IPS-18a (cell line): Measurements from ENCODE around the gene TERB2.
"Not testable (repeated sequence)": the region's sequence is repeated elsewhere in the genome, so short reads cannot be mapped to it uniquely, and the experiment has no call there.

Source experiments
- H3K27ac ChIP-seq: one replicate; pipeline ENCODE4 v1.5.1; 2013; ENCODE audit warnings: low read length
- H3K27me3 ChIP-seq: one replicate; pipeline ENCODE4 v1.6.1; 2013; ENCODE audit warnings: mild to moderate bottlenecking, low read length; ENCODE audit not compliant: control insufficient read depth, insufficient read depth
- H3K36me3 ChIP-seq: one replicate; pipeline ENCODE4 v1.6.1; 2013; ENCODE audit warnings: low read depth, low read length; ENCODE audit not compliant: control insufficient read depth
- H3K4me1 ChIP-seq: one replicate; pipeline ENCODE4 v1.6.1; 2013; ENCODE audit warnings: low read depth, low read length; ENCODE audit not compliant: control insufficient read depth
- H3K4me3 ChIP-seq: one replicate; pipeline ENCODE4 v1.5.1; 2013; ENCODE audit warnings: low read length
- H3K9ac ChIP-seq: one replicate; pipeline ENCODE4 v1.6.1; 2013; ENCODE audit warnings: mild to moderate bottlenecking, low read length, moderate library complexity
- H3K9me3 ChIP-seq: one replicate; pipeline ENCODE4 v1.6.1; 2013; ENCODE audit warnings: low read depth, low read length; ENCODE audit not compliant: control insufficient read depth

TERB2 gene

GRCh38 chr15:45004590-45005175 is 48.2 kb downstream of the TERB2 start:
- H3K4me1 ChIP-seq, H3K36me3 ChIP-seq, H3K27ac ChIP-seq, H3K4me3 ChIP-seq, H3K9me3 ChIP-seq, H3K9ac ChIP-seq, H3K27me3 ChIP-seq: not testable (repeated sequence)

GRCh38 chr15:45009046-45009445 is 52.6 kb downstream of the TERB2 start:
- no peaks in the 10 kb centered on the region for H3K4me1 ChIP-seq
- no peaks in the 10 kb centered on the region for H3K9me3 ChIP-seq
- no peaks in the 10 kb centered on the region for H3K27me3 ChIP-seq
- H3K9ac ChIP-seq, result no peak overlapping the region
- H3K4me3 ChIP-seq, result no peak overlapping the region
- no peak overlapping the region for H3K27ac ChIP-seq
- H3K36me3 ChIP-seq, result no peaks in the 10 kb centered on the region

DNA sequence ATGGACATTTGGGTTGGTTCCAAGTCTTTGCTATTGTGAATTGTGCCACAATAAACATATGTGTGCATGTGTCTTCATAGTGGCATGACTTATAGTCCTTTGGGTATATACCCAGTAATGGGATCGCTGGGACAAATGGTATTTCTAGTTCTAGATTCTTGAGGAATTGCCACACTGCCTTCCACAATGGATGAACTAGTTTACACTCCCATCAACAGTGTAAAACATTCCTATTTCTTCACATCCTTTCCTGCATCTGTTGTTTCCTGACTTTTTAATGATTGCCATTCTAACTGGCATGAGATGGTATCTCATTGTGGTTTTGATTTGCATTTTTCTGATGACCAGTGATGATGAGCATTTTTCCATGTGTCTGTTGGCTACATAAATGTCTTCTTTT is 58.6 kb downstream of the TERB2 start:
- not testable (repeated sequence) for H3K36me3 ChIP-seq, H3K4me1 ChIP-seq, H3K4me3 ChIP-seq, H3K9ac ChIP-seq, H3K27ac ChIP-seq, H3K27me3 ChIP-seq, H3K9me3 ChIP-seq

DNA sequence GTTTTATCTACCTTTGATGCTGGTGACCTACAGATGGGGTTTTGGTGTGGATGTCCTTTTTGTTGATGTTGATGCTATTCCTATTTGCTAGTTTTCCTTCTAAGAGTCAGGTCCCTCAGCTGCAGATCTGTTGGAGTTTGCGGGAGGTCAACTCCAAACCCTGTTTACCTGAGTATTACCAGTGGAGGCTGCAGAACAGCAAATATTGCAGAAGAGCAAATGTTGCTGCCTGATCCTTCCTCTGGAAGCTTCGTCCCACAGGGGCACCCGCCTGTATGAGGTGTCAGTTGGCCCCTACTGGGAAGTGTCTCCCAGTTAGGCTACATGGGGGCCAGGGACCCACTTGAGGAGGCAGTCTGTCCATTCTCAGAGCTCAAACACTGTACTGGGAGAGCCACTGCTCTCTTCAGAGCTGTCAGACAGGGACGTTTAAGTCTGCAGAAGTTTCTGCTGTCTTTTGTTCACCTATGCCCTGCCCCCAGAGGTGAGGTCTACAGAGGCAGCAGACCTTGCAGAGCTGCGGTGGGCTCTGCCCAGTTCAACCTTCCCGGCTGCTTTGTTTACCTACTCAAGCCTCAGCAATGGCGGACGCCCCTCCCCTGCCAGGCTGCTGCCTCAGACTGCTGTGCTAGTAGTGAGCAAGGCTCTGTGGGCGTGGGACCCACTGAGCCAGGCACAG is 63.9 kb downstream of the TERB2 start:
- H3K4me3 ChIP-seq, H3K9me3 ChIP-seq, H3K4me1 ChIP-seq, H3K36me3 ChIP-seq, H3K27me3 ChIP-seq, H3K9ac ChIP-seq, H3K27ac ChIP-seq: not testable (repeated sequence)

- not testable (repeated sequence) for H3K4me1 ChIP-seq, H3K27me3 ChIP-seq
These were observed 64.4 kb downstream of the TERB2 start for GRCh38 chr15:45020901-45021259.

DNA sequence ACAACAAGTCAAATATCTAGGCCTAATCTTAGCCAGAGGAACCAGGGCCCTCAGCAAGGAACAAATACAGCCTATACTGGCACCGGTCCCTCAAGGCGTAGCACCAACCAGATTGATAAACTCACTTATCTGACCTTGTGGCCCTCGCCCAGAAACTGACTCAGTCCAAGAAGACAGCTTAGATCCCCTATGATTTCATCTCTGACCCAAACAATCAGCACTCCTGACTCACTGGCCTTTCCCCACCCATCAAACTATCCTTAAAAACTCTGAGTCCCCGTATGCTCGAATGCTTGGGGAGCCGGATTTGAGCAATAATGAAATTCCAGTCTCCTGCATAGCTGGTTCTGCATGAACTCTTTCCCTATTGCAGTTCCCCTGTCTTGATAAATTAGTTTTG is 64.9 kb downstream of the TERB2 start:
- H3K4me3 ChIP-seq, result no peak overlapping the region
- H3K9me3 ChIP-seq, result no peaks in the 10 kb centered on the region
- H3K27me3 ChIP-seq, result no peaks in the 10 kb centered on the region
- H3K4me1 ChIP-seq, result peaks cover 7% of the 10 kb centered on the region
- H3K27ac ChIP-seq, result no peak overlapping the region
- H3K36me3 ChIP-seq, result no peaks in the 10 kb centered on the region
- H3K9ac ChIP-seq, result no peak overlapping the region

More at GRCh38 chr15:45020901-45021259, 64.4 kb downstream of the TERB2 start:
- not testable (repeated sequence) for H3K9ac ChIP-seq, H3K27ac ChIP-seq, H3K9me3 ChIP-seq, H3K36me3 ChIP-seq, H3K4me3 ChIP-seq

- H3K27ac ChIP-seq, result peak within 1 kb of the TSS; percentile 75
These were observed 66.6 kb downstream of the TERB2 start, which contains the start of gene SORD for GRCh38 chr15:45022871-45023658. Gene SORD (plus strand): TSS chr15:45023195. CDS start chr15:45023284, 89 bp downstream.

DNA sequence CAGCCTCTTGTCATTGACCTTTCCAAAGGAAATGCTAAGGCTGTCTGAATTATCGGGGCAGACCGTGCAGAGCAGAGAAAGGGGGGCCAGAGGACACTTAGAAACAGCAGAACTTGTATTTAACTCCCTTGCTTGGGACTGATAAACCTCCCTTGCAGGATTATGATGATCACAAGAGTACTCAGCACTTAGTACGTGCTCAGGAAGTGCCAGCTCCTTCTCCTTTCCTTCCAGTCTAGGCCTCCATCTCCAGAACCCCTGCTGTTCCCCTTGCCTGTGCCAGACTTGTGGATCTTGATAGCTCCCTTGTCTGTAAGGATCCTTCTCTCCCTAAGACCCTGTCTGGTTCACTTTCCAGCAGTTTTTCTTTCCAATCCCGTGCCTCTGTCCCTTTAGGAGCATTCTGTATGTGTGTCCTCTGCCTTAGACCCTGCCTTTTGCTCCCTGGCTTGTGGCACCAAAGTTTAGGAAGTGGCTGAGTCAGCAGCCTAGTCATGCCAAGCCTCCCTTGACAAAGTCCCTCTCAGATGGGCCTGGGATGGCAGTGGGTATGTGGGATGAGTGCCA is 67.3 kb downstream of the TERB2 start:
- no peaks in the 10 kb centered on the region for H3K9me3 ChIP-seq
- peak overlapping the region; percentile 75 for H3K27ac ChIP-seq
- no peaks in the 10 kb centered on the region for H3K36me3 ChIP-seq
- peaks cover 7% of the 10 kb centered on the region for H3K4me1 ChIP-seq
- H3K9ac ChIP-seq, result peak overlapping the region; percentile 91
- peak overlapping the region; percentile 94 for H3K4me3 ChIP-seq
- no peaks in the 10 kb centered on the region for H3K27me3 ChIP-seq

More at GRCh38 chr15:45022871-45023658, 66.6 kb downstream of the TERB2 start, which contains the start of gene SORD:
- no peaks in the 10 kb centered on the region for H3K9me3 ChIP-seq
- H3K27me3 ChIP-seq, result no peaks in the 10 kb centered on the region
- peak within 1 kb of the TSS; percentile 94 for H3K4me3 ChIP-seq
- H3K36me3 ChIP-seq, result no peaks in the 10 kb centered on the region
- peak within 1 kb of the TSS; percentile 91 for H3K9ac ChIP-seq
- H3K4me1 ChIP-seq, result peaks cover 7% of the 10 kb centered on the region

GRCh38 chr15:45024649-45025048 is 68.2 kb downstream of the TERB2 start:
- not testable (repeated sequence) for H3K27ac ChIP-seq, H3K27me3 ChIP-seq, H3K9ac ChIP-seq, H3K4me1 ChIP-seq, H3K9me3 ChIP-seq, H3K36me3 ChIP-seq, H3K4me3 ChIP-seq

DNA sequence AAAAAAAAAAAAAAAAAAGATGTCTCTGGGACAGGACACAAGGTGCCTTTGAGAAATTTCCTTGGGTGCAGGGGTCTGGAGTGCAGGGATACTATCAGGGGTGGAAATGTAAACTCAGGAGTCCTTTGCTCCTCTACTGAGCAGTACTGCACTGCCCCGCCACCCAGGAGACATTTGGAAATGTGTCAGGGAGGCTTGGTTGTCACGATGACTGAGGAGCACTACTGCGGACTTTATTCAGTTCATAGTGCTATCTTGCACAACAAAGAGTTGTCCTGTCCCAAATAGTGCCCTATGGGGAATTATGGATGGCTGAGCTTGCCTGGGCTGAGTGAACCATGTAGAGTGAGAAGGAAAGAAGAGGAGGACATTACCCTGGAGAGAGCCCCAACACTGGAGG is 69.1 kb downstream of the TERB2 start:
- not testable (repeated sequence) for H3K4me3 ChIP-seq, H3K36me3 ChIP-seq, H3K9ac ChIP-seq, H3K27me3 ChIP-seq, H3K4me1 ChIP-seq, H3K27ac ChIP-seq, H3K9me3 ChIP-seq

GRCh38 chr15:45026651-45027190 is 70.2 kb downstream of the TERB2 start:
- no peaks in the 10 kb centered on the region for H3K9me3 ChIP-seq
- no peaks in the 10 kb centered on the region for H3K27me3 ChIP-seq
- H3K4me3 ChIP-seq, result no peak overlapping the region
- no peak overlapping the region for H3K9ac ChIP-seq
- no peak overlapping the region for H3K27ac ChIP-seq
- peaks cover 7% of the 10 kb centered on the region for H3K4me1 ChIP-seq
- peaks cover 15% of the 10 kb centered on the region for H3K36me3 ChIP-seq
